Spleen (tissue), 7 donors: ENCODE measurements around the gene PPIC.

Experiments
- CTCF ChIP-seq, 11 experiments: fragments of 200-600 bp in 7 of 11; fragments of 450-650 bp in 4 of 11; sonication (generic) in 4 of 11; IDR thresholded peaks in 8 of 11; conservative IDR thresholded peaks in 3 of 11; 1 replicate in 7 of 11; 2 replicates in 4 of 11; pipeline versions ENCODE4 v1.4.0 to v1.8.0; 2016 to 2021; ENCODE audit warnings: antibody characterized with exemption in 11 of 11, inconsistent platforms in 4 of 11, mild to moderate bottlenecking in 1 of 11
- POLR2A ChIP-seq, 3 donors: fragments of 450-650 bp; IDR thresholded peaks; one replicate each; pipeline ENCODE4 v1.5.1; 2017; ENCODE audit warnings: antibody characterized with exemption in 3 of 3, mild to moderate bottlenecking in 1 of 3
- POLR2AphosphoS5 ChIP-seq, 3 donors: sonication (generic); formaldehyde crosslinking; IDR thresholded peaks; one replicate each; pipeline ENCODE4 v1.5.1; 2017; ENCODE audit warnings: antibody characterized with exemption in 3 of 3
- donor health status: DM: no; HTN: no; CAD: no; lungs with moderate emphysema.
- donor health status: DM: no; HTN: no; CAD: no.
- donor health status: DM: no; HTN: no; CAD: no.

DNA sequence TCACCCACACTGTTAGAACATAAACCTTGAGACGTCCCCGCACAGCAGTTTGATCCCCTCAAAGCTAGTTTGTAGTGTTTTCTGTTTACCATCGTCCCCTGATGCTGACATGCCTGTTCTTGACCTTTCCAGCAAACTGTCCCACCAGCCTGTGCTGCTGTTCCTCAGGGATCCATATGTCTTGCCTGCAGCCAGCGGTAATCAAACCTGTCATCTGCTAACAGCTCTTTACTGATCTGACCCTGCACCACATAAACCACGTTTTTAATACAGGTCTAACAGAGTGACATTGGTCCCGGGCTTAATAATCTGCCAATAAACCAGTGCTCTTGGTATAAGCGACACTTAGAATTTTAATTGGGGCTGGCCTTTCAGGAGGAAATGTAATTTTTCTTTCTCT is 34.7 kb downstream of the PPIC start:
- TF ChIP-seq CTCF (IDR thresholded peaks at IDR 0.05 in 8 of 11, conservative IDR thresholded peaks at IDR 0.05 in 3 of 11) (no peak), POLR2A (IDR thresholded peaks at IDR 0.05) (no peak), POLR2AphosphoS5 (IDR thresholded peaks at IDR 0.05) (no peak)
